ENCODE data around the gene ATP6V0A1.

DNA sequence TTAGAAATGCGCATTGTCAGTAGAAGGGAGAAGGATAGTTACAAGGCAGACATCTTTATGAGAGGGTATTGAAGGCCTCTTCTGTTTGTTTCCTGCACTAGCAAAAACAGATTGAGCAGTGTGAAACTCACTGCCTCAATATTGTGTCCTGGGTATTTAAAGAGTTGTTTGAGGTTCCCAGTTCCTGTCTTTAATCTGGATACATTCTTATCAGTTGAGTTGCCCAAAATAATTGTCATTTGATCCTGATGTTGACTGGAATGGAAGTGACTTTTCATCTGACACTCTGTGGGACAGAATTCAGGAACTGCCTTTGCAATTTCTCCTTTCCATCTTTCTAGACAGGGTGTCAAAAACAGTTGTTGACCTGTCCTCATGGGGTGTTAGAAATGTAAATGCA, 1.7 kb downstream of the ATP6V0A1 start:
- TF ChIP-seq, protein P1, sequence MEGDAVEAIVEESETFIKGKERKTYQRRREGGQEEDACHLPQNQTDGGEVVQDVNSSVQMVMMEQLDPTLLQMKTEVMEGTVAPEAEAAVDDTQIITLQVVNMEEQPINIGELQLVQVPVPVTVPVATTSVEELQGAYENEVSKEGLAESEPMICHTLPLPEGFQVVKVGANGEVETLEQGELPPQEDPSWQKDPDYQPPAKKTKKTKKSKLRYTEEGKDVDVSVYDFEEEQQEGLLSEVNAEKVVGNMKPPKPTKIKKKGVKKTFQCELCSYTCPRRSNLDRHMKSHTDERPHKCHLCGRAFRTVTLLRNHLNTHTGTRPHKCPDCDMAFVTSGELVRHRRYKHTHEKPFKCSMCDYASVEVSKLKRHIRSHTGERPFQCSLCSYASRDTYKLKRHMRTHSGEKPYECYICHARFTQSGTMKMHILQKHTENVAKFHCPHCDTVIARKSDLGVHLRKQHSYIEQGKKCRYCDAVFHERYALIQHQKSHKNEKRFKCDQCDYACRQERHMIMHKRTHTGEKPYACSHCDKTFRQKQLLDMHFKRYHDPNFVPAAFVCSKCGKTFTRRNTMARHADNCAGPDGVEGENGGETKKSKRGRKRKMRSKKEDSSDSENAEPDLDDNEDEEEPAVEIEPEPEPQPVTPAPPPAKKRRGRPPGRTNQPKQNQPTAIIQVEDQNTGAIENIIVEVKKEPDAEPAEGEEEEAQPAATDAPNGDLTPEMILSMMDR (IDR thresholded peaks at IDR 0.05): no peak
- TF ChIP-seq TP53 (CRISPR knock-in tag; IDR thresholded peaks at IDR 0.05) (no peak), TEAD4 (CRISPR knock-in tag; IDR thresholded peaks at IDR 0.05) (no peak), SMAD3 (CRISPR knock-in tag; IDR thresholded peaks at IDR 0.05; ENCODE audit: borderline replicate concordance) (no peak), SP1 (CRISPR knock-in tag; conservative IDR thresholded peaks at IDR 0.05) (no peak), RELA (CRISPR knock-in tag; IDR thresholded peaks at IDR 0.05; ENCODE audit: borderline replicate concordance) (no peak), TCF7 (CRISPR knock-in tag; IDR thresholded peaks at IDR 0.05; ENCODE audit: low read depth) (no peak), ZNF121 (CRISPR knock-in tag; IDR thresholded peaks at IDR 0.05) (no peak), GTF2I (CRISPR knock-in tag; conservative IDR thresholded peaks at IDR 0.05) (no peak)
- TF ChIP-seq, protein P2, sequence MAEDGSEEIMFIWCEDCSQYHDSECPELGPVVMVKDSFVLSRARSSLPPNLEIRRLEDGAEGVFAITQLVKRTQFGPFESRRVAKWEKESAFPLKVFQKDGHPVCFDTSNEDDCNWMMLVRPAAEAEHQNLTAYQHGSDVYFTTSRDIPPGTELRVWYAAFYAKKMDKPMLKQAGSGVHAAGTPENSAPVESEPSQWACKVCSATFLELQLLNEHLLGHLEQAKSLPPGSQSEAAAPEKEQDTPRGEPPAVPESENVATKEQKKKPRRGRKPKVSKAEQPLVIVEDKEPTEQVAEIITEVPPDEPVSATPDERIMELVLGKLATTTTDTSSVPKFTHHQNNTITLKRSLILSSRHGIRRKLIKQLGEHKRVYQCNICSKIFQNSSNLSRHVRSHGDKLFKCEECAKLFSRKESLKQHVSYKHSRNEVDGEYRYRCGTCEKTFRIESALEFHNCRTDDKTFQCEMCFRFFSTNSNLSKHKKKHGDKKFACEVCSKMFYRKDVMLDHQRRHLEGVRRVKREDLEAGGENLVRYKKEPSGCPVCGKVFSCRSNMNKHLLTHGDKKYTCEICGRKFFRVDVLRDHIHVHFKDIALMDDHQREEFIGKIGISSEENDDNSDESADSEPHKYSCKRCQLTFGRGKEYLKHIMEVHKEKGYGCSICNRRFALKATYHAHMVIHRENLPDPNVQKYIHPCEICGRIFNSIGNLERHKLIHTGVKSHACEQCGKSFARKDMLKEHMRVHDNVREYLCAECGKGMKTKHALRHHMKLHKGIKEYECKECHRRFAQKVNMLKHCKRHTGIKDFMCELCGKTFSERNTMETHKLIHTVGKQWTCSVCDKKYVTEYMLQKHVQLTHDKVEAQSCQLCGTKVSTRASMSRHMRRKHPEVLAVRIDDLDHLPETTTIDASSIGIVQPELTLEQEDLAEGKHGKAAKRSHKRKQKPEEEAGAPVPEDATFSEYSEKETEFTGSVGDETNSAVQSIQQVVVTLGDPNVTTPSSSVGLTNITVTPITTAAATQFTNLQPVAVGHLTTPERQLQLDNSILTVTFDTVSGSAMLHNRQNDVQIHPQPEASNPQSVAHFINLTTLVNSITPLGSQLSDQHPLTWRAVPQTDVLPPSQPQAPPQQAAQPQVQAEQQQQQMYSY (CRISPR knock-in tag; IDR thresholded peaks at IDR 0.05): no peak
- TF ChIP-seq, protein P3, sequence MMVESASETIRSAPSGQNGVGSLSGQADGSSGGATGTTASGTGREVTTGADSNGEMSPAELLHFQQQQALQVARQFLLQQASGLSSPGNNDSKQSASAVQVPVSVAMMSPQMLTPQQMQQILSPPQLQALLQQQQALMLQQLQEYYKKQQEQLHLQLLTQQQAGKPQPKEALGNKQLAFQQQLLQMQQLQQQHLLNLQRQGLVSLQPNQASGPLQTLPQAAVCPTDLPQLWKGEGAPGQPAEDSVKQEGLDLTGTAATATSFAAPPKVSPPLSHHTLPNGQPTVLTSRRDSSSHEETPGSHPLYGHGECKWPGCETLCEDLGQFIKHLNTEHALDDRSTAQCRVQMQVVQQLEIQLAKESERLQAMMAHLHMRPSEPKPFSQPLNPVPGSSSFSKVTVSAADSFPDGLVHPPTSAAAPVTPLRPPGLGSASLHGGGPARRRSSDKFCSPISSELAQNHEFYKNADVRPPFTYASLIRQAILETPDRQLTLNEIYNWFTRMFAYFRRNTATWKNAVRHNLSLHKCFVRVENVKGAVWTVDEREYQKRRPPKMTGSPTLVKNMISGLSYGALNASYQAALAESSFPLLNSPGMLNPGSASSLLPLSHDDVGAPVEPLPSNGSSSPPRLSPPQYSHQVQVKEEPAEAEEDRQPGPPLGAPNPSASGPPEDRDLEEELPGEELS (CRISPR knock-in tag; IDR thresholded peaks at IDR 0.05): no peak
- TF ChIP-seq, protein P4, sequence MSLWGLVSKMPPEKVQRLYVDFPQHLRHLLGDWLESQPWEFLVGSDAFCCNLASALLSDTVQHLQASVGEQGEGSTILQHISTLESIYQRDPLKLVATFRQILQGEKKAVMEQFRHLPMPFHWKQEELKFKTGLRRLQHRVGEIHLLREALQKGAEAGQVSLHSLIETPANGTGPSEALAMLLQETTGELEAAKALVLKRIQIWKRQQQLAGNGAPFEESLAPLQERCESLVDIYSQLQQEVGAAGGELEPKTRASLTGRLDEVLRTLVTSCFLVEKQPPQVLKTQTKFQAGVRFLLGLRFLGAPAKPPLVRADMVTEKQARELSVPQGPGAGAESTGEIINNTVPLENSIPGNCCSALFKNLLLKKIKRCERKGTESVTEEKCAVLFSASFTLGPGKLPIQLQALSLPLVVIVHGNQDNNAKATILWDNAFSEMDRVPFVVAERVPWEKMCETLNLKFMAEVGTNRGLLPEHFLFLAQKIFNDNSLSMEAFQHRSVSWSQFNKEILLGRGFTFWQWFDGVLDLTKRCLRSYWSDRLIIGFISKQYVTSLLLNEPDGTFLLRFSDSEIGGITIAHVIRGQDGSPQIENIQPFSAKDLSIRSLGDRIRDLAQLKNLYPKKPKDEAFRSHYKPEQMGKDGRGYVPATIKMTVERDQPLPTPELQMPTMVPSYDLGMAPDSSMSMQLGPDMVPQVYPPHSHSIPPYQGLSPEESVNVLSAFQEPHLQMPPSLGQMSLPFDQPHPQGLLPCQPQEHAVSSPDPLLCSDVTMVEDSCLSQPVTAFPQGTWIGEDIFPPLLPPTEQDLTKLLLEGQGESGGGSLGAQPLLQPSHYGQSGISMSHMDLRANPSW (CRISPR knock-in tag; conservative IDR thresholded peaks at IDR 0.05; ENCODE audit: low read depth): no peak
- TF ChIP-seq, protein P5, sequence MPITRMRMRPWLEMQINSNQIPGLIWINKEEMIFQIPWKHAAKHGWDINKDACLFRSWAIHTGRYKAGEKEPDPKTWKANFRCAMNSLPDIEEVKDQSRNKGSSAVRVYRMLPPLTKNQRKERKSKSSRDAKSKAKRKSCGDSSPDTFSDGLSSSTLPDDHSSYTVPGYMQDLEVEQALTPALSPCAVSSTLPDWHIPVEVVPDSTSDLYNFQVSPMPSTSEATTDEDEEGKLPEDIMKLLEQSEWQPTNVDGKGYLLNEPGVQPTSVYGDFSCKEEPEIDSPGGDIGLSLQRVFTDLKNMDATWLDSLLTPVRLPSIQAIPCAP (CRISPR knock-in tag; IDR thresholded peaks at IDR 0.05): no peak
